Mesothelial cell of epicardium (in vitro differentiated cells): Measurements from ENCODE around the gene ADCY2. TPM values are rescaled to one million over a fixed set of nuclear protein-coding genes. Genes with fewer than 3 reads are reported as not detected.

ENCODE experiments used
- DNase-seq, 2 experiments: peaks; one replicate each; pipeline ENCODE4 v3.0.0; 2021; ENCODE audit warnings: low spot score in 2 of 2; ENCODE audit not compliant: unreplicated experiment in 2 of 2
- H3K27ac Mint-ChIP-seq: 2 replicates; pipeline ENCODE4 v1.8.0; 2021; ENCODE audit warnings: mixed read lengths
- H3K27me3 Mint-ChIP-seq: 2 replicates; pipeline ENCODE4 v1.8.0; 2021; ENCODE audit warnings: low read depth, mixed read lengths
- H3K36me3 Mint-ChIP-seq: 2 replicates; pipeline ENCODE4 v1.8.0; 2021; ENCODE audit warnings: mixed read lengths
- H3K4me1 Mint-ChIP-seq: 2 replicates; pipeline ENCODE4 v1.8.0; 2021; ENCODE audit warnings: mixed read lengths
- H3K4me3 Mint-ChIP-seq: 2 replicates; pipeline ENCODE4 v1.8.0; 2021; ENCODE audit warnings: mild to moderate bottlenecking, moderate library complexity, mixed read lengths
- H3K9me3 Mint-ChIP-seq: 2 replicates; pipeline ENCODE4 v1.8.0; 2021; ENCODE audit warnings: mixed read lengths
- CTCF ChIP-seq: fragments of 200-600 bp; sonication (generic); IDR thresholded peaks from one replicate; pipeline ENCODE4 v1.5.0; 2021; ENCODE audit warnings: antibody characterized with exemption; ENCODE audit not compliant: unreplicated experiment
- total RNA-seq: library from RNA; stranded (reverse); gene quantifications from 3 replicates; pipeline ENCODE4 v1.2.1, GENCODE V29; 2021

ADCY2 gene
- total RNA-seq, 1 donor from 2014 or later, result 3.0 TPM

- Mint-ChIP-seq H3K27ac (no peak overlapping the region), H3K4me1 (peaks cover 3% of the 10 kb centered on the region), H3K9me3 (no peaks in the 10 kb centered on the region), H3K36me3 (no peaks in the 10 kb centered on the region), H3K4me3 (no peak overlapping the region), H3K27me3 (peaks cover 26% of the 10 kb centered on the region)
- peak; percentile 43 to 83 for DNase-seq
- peak; percentile 79 for TF ChIP-seq CTCF
Observed at GRCh38 chr5:7754997-7755596, 359.2 kb downstream of the ADCY2 start.

GRCh38 chr5:7755958-7756357, 360.0 kb downstream of the ADCY2 start:
- no peak for DNase-seq
- H3K4me3 Mint-ChIP-seq, result no peak overlapping the region
- peaks cover 24% of the 10 kb centered on the region for H3K27me3 Mint-ChIP-seq
- no peaks in the 10 kb centered on the region for H3K36me3 Mint-ChIP-seq
- no peaks in the 10 kb centered on the region for H3K9me3 Mint-ChIP-seq
- H3K27ac Mint-ChIP-seq, result no peak overlapping the region
- H3K4me1 Mint-ChIP-seq, result peaks cover 3% of the 10 kb centered on the region
- no peak for TF ChIP-seq CTCF

- DNase-seq, result no peak
- no peak for TF ChIP-seq CTCF
- H3K4me3 Mint-ChIP-seq, result no peak overlapping the region
- no peak overlapping the region for H3K27ac Mint-ChIP-seq
- H3K36me3 Mint-ChIP-seq, result no peaks in the 10 kb centered on the region
- peaks cover 5% of the 10 kb centered on the region for H3K4me1 Mint-ChIP-seq
- H3K9me3 Mint-ChIP-seq, result no peaks in the 10 kb centered on the region
- H3K27me3 Mint-ChIP-seq, result peaks cover 22% of the 10 kb centered on the region
Observed at GRCh38 chr5:7756453-7756852, 360.5 kb downstream of the ADCY2 start.

- DNase-seq, result no peak
- no peaks in the 10 kb centered on the region for H3K36me3 Mint-ChIP-seq
- H3K27ac Mint-ChIP-seq, result no peak overlapping the region
- TF ChIP-seq CTCF, result no peak
- H3K4me3 Mint-ChIP-seq, result no peak overlapping the region
- peaks cover 12% of the 10 kb centered on the region for H3K27me3 Mint-ChIP-seq
- H3K4me1 Mint-ChIP-seq, result peaks cover 14% of the 10 kb centered on the region
- no peaks in the 10 kb centered on the region for H3K9me3 Mint-ChIP-seq
Observed at GRCh38 chr5:7759257-7759871, 363.4 kb downstream of the ADCY2 start.

GRCh38 chr5:7759951-7760580, 364.1 kb downstream of the ADCY2 start:
- H3K36me3 Mint-ChIP-seq, result no peaks in the 10 kb centered on the region

More at GRCh38 chr5:7759951-7760580, 364.1 kb downstream of the ADCY2 start:
- Mint-ChIP-seq H3K9me3 (no peaks in the 10 kb centered on the region), H3K27me3 (peaks cover 6% of the 10 kb centered on the region), H3K27ac (no peak overlapping the region), H3K4me1 (peaks cover 14% of the 10 kb centered on the region), H3K4me3 (no peak overlapping the region)
- no peak for DNase-seq
- TF ChIP-seq CTCF, result no peak
